ENCODE data around the gene CD300LF. TPM values are rescaled to one million over a fixed set of nuclear protein-coding genes. Genes with fewer than 3 reads are reported as not detected.

Gene CD300LF
- polyA plus RNA-seq, 1 experiment: not detected

- CTCF ChIA-PET: no interaction called here
- H3K36me3 ChIP-seq (ENCODE audit: control insufficient read depth, insufficient read depth, low read length): no peaks in the 10 kb centered on the region
- no peak for DNase-seq (ENCODE audit: low read depth)
- TF ChIP-seq CTCF (IDR thresholded peaks at IDR 0.05; ENCODE audit: insufficient read depth, low read depth, low read length): no peak
- peaks cover 1% of the 10 kb centered on the region; the same call in 1 of the 2 replicates for H3K27me3 ChIP-seq (ENCODE audit: control insufficient read depth, insufficient read depth, low read length)
- POLR2A ChIA-PET: no interaction called here
- no peak overlapping the region for H3K4me3 ChIP-seq (ENCODE audit: low read depth, low read length)
Observed at GRCh38 chr17:74715144-74715543, 2.4 kb upstream of the CD300LF start.

DNA sequence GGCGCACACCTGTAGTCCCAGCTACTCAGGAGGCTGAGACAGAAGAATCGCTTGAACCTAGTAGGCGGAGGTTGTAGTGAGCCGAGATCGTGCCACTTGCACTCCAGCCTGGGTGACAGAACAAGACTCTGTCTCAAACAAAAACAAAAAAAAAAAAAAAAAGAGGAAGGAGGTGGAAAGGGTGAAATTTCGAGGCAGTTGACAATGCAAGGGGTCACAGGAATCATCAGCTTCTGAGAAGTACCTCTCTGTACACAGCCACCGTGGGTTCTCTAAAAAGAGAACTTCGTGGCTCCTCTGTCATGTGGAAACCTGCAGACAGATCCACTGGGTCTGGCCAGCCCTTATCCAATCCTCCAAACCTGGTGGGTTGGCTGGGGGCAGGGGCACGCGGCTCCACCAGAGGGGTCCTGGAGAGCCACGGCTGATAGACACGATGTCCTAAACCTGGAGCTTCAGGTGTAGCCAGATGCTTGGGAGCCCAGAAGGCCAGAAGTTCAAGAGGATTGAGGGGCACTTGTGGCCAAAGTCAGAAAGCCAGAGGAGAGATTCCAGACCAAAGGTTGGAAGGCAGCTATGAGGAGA is 540 bp upstream of the CD300LF start:
- POLR2A ChIA-PET: no interaction called here
- CTCF ChIA-PET: no interaction called here
- H3K4me3 ChIP-seq (ENCODE audit: low read depth, low read length): no peak overlapping the region
- H3K36me3 ChIP-seq (ENCODE audit: control insufficient read depth, insufficient read depth, low read length): no peaks in the 10 kb centered on the region
- H3K27me3 ChIP-seq (ENCODE audit: control insufficient read depth, insufficient read depth, low read length): peaks cover 1% of the 10 kb centered on the region; the same call in 1 of the 2 replicates
- no peak for TF ChIP-seq CTCF (IDR thresholded peaks at IDR 0.05; ENCODE audit: insufficient read depth, low read depth, low read length)
- no peak for DNase-seq (ENCODE audit: low read depth)

DNA sequence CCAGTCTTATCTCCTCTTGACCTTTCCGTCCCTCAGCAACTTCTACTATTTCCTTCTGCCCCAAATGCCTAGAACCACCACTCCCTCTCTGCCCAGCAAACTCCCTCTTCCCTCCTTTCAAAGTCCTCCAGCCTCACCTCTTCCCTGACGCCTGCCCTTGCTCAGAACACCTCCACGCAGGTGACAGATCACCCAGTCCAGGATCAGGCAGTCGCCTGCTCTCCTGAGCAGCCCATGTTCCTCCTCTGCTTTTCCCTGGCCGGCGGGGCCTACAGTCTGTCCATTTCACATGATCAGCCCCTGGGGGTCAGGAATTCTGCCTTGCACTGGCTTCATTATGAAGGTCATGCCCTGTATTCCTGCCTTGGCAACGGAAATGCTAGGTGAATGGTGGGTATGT is 422 bp downstream of the CD300LF start:
- POLR2A ChIA-PET: no interaction called here
- CTCF ChIA-PET: interaction anchor here (0.6 kb wide), 1 partner anchor 215 kb away, joined by 3 read pairs; no protein-coding TSS in a partner anchor
- H3K4me3 ChIP-seq (ENCODE audit: low read depth, low read length): no peak overlapping the region
- no peaks in the 10 kb centered on the region for H3K36me3 ChIP-seq (ENCODE audit: control insufficient read depth, insufficient read depth, low read length)
- TF ChIP-seq CTCF (IDR thresholded peaks at IDR 0.05; ENCODE audit: insufficient read depth, low read depth, low read length): no peak
- H3K27me3 ChIP-seq (ENCODE audit: control insufficient read depth, insufficient read depth, low read length): peaks cover 1% of the 10 kb centered on the region; the same call in 1 of the 2 replicates
- no peak for DNase-seq (ENCODE audit: low read depth)

DNA sequence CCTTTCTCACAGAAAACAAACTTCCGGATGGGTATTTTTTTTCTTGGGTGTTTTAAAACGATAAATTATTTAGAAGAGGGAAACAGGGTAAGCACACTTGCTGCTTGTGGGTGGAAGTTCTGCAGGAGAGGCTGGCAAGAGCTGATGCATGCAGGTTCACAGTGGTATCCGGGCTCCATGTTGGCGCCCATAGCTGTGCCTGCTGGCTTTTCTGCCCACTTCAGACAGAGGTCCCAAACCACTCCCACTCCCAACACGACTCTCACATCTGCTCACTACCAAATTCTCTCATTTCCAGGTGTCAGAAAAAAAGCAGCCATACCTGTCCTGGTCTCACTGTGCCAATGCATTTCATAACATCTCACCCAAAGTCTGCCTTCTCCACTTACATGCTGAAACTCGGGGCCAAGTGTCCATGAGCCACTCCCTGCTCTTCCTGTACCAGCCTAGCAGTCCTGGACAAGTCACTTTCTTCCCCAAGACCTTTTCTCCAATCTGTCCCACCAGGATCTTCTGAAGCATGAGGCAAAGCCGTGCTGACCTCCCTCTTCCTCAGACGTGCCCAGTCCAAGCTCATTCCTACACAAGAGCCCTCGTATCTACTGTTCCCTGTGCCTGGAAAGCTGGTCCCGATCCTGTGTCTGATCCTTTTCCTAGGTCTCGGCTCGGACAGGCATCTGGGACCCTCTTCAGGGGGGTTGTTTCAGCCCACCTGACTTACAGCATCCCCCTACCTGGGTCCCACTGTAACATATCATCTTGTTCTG is 1.5 kb downstream of the CD300LF start:
- CTCF ChIA-PET: no interaction called here
- no peak for DNase-seq (ENCODE audit: low read depth)
- TF ChIP-seq CTCF (IDR thresholded peaks at IDR 0.05; ENCODE audit: insufficient read depth, low read depth, low read length): no peak
- Histone ChIP-seq H3K4me3 (ENCODE audit: low read depth, low read length) (no peak overlapping the region), H3K36me3 (ENCODE audit: control insufficient read depth, insufficient read depth, low read length) (no peaks in the 10 kb centered on the region), H3K27me3 (ENCODE audit: control insufficient read depth, insufficient read depth, low read length) (peaks cover 1% of the 10 kb centered on the region; the same call in 1 of the 2 replicates)
- POLR2A ChIA-PET: no interaction called here

- H3K36me3 ChIP-seq (ENCODE audit: control insufficient read depth, insufficient read depth, low read length): no peaks in the 10 kb centered on the region
- no peak for DNase-seq (ENCODE audit: low read depth)
- TF ChIP-seq CTCF (IDR thresholded peaks at IDR 0.05; ENCODE audit: insufficient read depth, low read depth, low read length): no peak
- no peak overlapping the region for H3K4me3 ChIP-seq (ENCODE audit: low read depth, low read length)
- POLR2A ChIA-PET: no interaction called here
- CTCF ChIA-PET: no interaction called here
- H3K27me3 ChIP-seq (ENCODE audit: control insufficient read depth, insufficient read depth, low read length): no peaks in the 10 kb centered on the region
Observed at GRCh38 chr17:74704544-74704943, 8.2 kb downstream of the CD300LF start.
